ENCODE measurements around the gene NET1.

DNA sequence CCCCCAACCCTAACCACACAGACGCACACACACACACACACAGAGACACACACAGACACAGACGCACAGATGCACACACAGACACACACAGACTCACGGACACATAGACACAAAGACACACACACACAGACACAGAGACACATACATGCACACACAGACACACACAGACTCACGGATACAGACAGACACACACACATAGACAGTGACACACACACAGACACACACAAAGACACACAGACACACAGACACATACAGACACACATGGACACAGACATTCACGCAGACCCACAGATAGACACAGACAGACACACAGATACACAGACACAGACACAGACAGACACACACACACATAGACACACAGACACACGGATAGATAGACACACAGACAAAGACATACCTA lies 84.9 kb downstream of the NET1 start:
- TF ChIP-seq, protein P1, sequence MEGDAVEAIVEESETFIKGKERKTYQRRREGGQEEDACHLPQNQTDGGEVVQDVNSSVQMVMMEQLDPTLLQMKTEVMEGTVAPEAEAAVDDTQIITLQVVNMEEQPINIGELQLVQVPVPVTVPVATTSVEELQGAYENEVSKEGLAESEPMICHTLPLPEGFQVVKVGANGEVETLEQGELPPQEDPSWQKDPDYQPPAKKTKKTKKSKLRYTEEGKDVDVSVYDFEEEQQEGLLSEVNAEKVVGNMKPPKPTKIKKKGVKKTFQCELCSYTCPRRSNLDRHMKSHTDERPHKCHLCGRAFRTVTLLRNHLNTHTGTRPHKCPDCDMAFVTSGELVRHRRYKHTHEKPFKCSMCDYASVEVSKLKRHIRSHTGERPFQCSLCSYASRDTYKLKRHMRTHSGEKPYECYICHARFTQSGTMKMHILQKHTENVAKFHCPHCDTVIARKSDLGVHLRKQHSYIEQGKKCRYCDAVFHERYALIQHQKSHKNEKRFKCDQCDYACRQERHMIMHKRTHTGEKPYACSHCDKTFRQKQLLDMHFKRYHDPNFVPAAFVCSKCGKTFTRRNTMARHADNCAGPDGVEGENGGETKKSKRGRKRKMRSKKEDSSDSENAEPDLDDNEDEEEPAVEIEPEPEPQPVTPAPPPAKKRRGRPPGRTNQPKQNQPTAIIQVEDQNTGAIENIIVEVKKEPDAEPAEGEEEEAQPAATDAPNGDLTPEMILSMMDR (conservative IDR thresholded peaks at IDR 0.05), result no peak
- TF ChIP-seq ZFX (IDR thresholded peaks at IDR 0.05), result no peak

All from C4-2B (cell line).